HepG2 (cell line): ENCODE measurements around the gene TTLL4. TPM values are rescaled to one million over a fixed set of nuclear protein-coding genes. Genes with fewer than 3 reads are reported as not detected.

ENCODE experiments used
- ARID2 ChIP-seq: sonication (generic); formaldehyde crosslinking; IDR thresholded peaks from 2 replicates; pipeline ENCODE4 v1.8.1; 2022; ENCODE audit warnings: mild to moderate bottlenecking, missing genetic modification reagents, borderline replicate concordance
- CEBPG ChIP-seq: IDR thresholded peaks from 2 replicates; pipeline ENCODE4 v1.6.1; 2016
- GABPB1 ChIP-seq: IDR thresholded peaks from 2 replicates; pipeline ENCODE4 v1.6.1; 2016; ENCODE audit warnings: mild to moderate bottlenecking, missing genetic modification reagents, moderate library complexity, missing compliant biosample characterization
- KDM1A ChIP-seq: IDR thresholded peaks from 2 replicates; pipeline ENCODE4 v1.6.1; 2016; ENCODE audit warnings: missing compliant biosample characterization
- MLX ChIP-seq: IDR thresholded peaks from 2 replicates; pipeline ENCODE4 v1.6.1; 2016
- NFYB ChIP-seq: sonication (generic); formaldehyde crosslinking; IDR thresholded peaks from 2 replicates; pipeline ENCODE4 v1.4.0; 2020; ENCODE audit warnings: missing genetic modification reagents
- PHF20 ChIP-seq: sonication (generic); formaldehyde crosslinking; IDR thresholded peaks from 2 replicates; pipeline ENCODE4 v1.5.0; 2020; ENCODE audit warnings: mild to moderate bottlenecking, missing genetic modification reagents
- RFX3 ChIP-seq: IDR thresholded peaks from 2 replicates; pipeline ENCODE4 v1.6.1; 2016; ENCODE audit warnings: missing biosample characterization, missing genetic modification reagents
- SMC3 ChIP-seq: IDR thresholded peaks from 2 replicates; pipeline ENCODE4 v1.6.1; 2011; ENCODE audit warnings: low read length, improper control_type of control experiment
- SNAPC2 ChIP-seq: sonication (generic); formaldehyde crosslinking; IDR thresholded peaks from 2 replicates; pipeline ENCODE4 v1.8.1; 2022; ENCODE audit warnings: mild to moderate bottlenecking, missing genetic modification reagents
- THAP11 ChIP-seq: IDR thresholded peaks from 2 replicates; pipeline ENCODE4 v1.6.1; 2016; ENCODE audit warnings: missing biosample characterization, missing genetic modification reagents
- ZNF317 ChIP-seq: sonication (generic); formaldehyde crosslinking; IDR thresholded peaks from 2 replicates; pipeline ENCODE4 v1.5.0; 2020; ENCODE audit warnings: mild to moderate bottlenecking, missing genetic modification reagents
- ZNF350 ChIP-seq: sonication (generic); formaldehyde crosslinking; IDR thresholded peaks from 2 replicates; pipeline ENCODE4 v1.4.0; 2020; ENCODE audit warnings: mild to moderate bottlenecking, low read depth, missing genetic modification reagents, borderline replicate concordance
- ZNF720 ChIP-seq: sonication (generic); formaldehyde crosslinking; IDR thresholded peaks from 2 replicates; pipeline ENCODE4 v1.4.0; 2020; ENCODE audit warnings: missing genetic modification reagents
- polyA plus RNA-seq, 8 experiments: library from polyadenylated mRNA; depleted of rRNA in 3 of 8; stranded (reverse) in 7 of 8; unstranded in 1 of 8; fragments of >200 nt; fragmentation: Illumina TruSeq in 4 of 8; extraction: Trizol in 4 of 8; gene quantifications; 2 replicates each; pipeline versions ENCODE4 v1.2.1 to v1.2.3, GENCODE V29; 2011 to 2016; ENCODE audit warnings: low read depth in 4 of 8, missing spikeins in 1 of 8, mixed read lengths in 1 of 8; ENCODE audit not compliant: insufficient read depth in 1 of 8
- total RNA-seq, 5 experiments: library from RNA; depleted of rRNA; stranded (reverse); fragments of >200 nt; fragmentation: Illumina TruSeq; extraction: Trizol; gene quantifications; 2 replicates each; pipeline ENCODE4 v1.2.3, GENCODE V29; 2016; ENCODE audit warnings: low read depth in 1 of 5
- TF ChIP-seq, protein P1 (sequence below), 2 experiments: sonication (generic) in 1 of 2; formaldehyde crosslinking in 1 of 2; IDR thresholded peaks; 2 replicates each; pipeline versions ENCODE4 v1.4.0 to v1.6.1; 2016 to 2020; ENCODE audit warnings: borderline replicate concordance in 1 of 2, low read depth in 1 of 2, mild to moderate bottlenecking in 1 of 2, missing genetic modification reagents in 1 of 2
- TF ChIP-seq, protein P2 (sequence below): sonication (generic); formaldehyde crosslinking; IDR thresholded peaks from 2 replicates; pipeline ENCODE4 v1.9.0; 2021; ENCODE audit warnings: missing genetic modification reagents, borderline replicate concordance
- TF ChIP-seq, protein P3 (sequence below): sonication (generic); formaldehyde crosslinking; IDR thresholded peaks from 2 replicates; pipeline ENCODE4 v1.5.0; 2020; ENCODE audit warnings: mild to moderate bottlenecking, missing genetic modification reagents, moderate library complexity
- TF ChIP-seq, protein P4 (sequence below): fragments of 450-650 bp; IDR thresholded peaks from 2 replicates; pipeline ENCODE4 v1.6.1; 2016

TTLL4 gene
- total and polyA plus RNA-seq, 2 of the 13 experiments (the other 11 are each of a cell fraction or from before 2014, with no cell fraction given) = 77.5 to 84.6 TPM

GRCh38 chr2:218733171-218734021 is 22.8 kb downstream of the TTLL4 start (continued):
- TF ChIP-seq, protein P1, sequence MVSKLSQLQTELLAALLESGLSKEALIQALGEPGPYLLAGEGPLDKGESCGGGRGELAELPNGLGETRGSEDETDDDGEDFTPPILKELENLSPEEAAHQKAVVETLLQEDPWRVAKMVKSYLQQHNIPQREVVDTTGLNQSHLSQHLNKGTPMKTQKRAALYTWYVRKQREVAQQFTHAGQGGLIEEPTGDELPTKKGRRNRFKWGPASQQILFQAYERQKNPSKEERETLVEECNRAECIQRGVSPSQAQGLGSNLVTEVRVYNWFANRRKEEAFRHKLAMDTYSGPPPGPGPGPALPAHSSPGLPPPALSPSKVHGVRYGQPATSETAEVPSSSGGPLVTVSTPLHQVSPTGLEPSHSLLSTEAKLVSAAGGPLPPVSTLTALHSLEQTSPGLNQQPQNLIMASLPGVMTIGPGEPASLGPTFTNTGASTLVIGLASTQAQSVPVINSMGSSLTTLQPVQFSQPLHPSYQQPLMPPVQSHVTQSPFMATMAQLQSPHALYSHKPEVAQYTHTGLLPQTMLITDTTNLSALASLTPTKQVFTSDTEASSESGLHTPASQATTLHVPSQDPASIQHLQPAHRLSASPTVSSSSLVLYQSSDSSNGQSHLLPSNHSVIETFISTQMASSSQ (IDR thresholded peaks at IDR 0.05; ENCODE audit: low read depth) = 0 out of 2 replicates have a peak, but pooled peaks have one; percentile 18
- TF ChIP-seq, protein P1 (CRISPR knock-in tag; IDR thresholded peaks at IDR 0.05; ENCODE audit: borderline replicate concordance) = no peak
- peak; percentile 98 for TF ChIP-seq KDM1A (CRISPR knock-in tag)
- TF ChIP-seq GABPB1 = peak; percentile 79
- TF ChIP-seq, protein P2, sequence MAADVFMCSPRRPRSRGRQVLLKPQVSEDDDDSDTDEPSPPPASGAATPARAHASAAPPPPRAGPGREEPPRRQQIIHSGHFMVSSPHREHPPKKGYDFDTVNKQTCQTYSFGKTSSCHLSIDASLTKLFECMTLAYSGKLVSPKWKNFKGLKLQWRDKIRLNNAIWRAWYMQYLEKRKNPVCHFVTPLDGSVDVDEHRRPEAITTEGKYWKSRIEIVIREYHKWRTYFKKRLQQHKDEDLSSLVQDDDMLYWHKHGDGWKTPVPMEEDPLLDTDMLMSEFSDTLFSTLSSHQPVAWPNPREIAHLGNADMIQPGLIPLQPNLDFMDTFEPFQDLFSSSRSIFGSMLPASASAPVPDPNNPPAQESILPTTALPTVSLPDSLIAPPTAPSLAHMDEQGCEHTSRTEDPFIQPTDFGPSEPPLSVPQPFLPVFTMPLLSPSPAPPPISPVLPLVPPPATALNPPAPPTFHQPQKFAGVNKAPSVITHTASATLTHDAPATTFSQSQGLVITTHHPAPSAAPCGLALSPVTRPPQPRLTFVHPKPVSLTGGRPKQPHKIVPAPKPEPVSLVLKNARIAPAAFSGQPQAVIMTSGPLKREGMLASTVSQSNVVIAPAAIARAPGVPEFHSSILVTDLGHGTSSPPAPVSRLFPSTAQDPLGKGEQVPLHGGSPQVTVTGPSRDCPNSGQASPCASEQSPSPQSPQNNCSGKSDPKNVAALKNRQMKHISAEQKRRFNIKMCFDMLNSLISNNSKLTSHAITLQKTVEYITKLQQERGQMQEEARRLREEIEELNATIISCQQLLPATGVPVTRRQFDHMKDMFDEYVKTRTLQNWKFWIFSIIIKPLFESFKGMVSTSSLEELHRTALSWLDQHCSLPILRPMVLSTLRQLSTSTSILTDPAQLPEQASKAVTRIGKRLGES = peak; percentile 94
- TF ChIP-seq PHF20 = no peak
- peak; percentile 99 for TF ChIP-seq CEBPG (CRISPR knock-in tag)
- peak; percentile 41; the same call in 1 of the 2 replicates for TF ChIP-seq SMC3
- 0 out of 2 replicates have a peak, but pooled peaks have one; percentile 43 for TF ChIP-seq SNAPC2 (CRISPR knock-in tag)
- TF ChIP-seq ZNF720 (CRISPR knock-in tag) = no peak
- peak; percentile 88 for TF ChIP-seq THAP11 (CRISPR knock-in tag)
- TF ChIP-seq ARID2 = 0 out of 2 replicates have a peak, but pooled peaks have one; percentile 31
- TF ChIP-seq, protein P3, sequence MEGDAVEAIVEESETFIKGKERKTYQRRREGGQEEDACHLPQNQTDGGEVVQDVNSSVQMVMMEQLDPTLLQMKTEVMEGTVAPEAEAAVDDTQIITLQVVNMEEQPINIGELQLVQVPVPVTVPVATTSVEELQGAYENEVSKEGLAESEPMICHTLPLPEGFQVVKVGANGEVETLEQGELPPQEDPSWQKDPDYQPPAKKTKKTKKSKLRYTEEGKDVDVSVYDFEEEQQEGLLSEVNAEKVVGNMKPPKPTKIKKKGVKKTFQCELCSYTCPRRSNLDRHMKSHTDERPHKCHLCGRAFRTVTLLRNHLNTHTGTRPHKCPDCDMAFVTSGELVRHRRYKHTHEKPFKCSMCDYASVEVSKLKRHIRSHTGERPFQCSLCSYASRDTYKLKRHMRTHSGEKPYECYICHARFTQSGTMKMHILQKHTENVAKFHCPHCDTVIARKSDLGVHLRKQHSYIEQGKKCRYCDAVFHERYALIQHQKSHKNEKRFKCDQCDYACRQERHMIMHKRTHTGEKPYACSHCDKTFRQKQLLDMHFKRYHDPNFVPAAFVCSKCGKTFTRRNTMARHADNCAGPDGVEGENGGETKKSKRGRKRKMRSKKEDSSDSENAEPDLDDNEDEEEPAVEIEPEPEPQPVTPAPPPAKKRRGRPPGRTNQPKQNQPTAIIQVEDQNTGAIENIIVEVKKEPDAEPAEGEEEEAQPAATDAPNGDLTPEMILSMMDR (CRISPR knock-in tag) = peak; percentile 23; the same call in 1 of the 2 replicates
- TF ChIP-seq NFYB (CRISPR knock-in tag) = peak; percentile 63
- peak; percentile 45; the same call in 1 of the 2 replicates for TF ChIP-seq RFX3 (CRISPR knock-in tag)
- peak; percentile 99 for TF ChIP-seq MLX
- TF ChIP-seq ZNF350 (CRISPR knock-in tag) = peak; percentile 83
- peak; percentile 62; the same call in 1 of the 2 replicates for TF ChIP-seq ZNF317 (CRISPR knock-in tag)
- TF ChIP-seq, protein P4, sequence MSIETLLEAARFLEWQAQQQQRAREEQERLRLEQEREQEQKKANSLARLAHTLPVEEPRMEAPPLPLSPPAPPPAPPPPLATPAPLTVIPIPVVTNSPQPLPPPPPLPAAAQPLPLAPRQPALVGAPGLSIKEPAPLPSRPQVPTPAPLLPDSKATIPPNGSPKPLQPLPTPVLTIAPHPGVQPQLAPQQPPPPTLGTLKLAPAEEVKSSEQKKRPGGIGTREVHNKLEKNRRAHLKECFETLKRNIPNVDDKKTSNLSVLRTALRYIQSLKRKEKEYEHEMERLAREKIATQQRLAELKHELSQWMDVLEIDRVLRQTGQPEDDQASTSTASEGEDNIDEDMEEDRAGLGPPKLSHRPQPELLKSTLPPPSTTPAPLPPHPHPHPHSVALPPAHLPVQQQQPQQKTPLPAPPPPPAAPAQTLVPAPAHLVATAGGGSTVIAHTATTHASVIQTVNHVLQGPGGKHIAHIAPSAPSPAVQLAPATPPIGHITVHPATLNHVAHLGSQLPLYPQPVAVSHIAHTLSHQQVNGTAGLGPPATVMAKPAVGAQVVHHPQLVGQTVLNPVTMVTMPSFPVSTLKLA = no peak
